Measurements from ENCODE around the gene GSDMA.

The GSDMA gene

DNA sequence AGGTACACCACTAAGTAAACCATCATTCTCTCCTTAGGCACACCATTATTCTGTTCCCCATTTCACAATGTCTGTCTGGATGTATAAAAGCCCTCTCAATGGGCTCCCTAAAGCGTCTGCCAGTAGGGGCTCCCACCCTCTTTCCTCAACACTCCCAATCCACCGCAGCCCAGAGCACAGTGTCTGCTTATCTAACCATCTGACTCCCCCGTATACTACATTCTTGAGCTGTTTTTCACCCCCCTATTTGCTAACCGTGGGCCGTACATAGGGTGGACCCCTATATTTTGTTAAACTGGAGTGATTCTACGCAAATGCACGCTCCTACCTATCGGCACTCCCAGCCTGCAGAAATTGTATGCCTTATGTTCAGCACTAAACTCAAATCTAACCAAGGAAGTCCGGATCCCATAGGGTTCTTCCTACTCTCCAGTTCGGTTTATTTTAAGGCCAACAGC, 17.1 kb downstream of the GSDMA start:
- H3K4me3 ChIP-seq (ENCODE audit: low read depth, low read length) = peak overlapping the region; percentile 92
- TF ChIP-seq, protein P1, sequence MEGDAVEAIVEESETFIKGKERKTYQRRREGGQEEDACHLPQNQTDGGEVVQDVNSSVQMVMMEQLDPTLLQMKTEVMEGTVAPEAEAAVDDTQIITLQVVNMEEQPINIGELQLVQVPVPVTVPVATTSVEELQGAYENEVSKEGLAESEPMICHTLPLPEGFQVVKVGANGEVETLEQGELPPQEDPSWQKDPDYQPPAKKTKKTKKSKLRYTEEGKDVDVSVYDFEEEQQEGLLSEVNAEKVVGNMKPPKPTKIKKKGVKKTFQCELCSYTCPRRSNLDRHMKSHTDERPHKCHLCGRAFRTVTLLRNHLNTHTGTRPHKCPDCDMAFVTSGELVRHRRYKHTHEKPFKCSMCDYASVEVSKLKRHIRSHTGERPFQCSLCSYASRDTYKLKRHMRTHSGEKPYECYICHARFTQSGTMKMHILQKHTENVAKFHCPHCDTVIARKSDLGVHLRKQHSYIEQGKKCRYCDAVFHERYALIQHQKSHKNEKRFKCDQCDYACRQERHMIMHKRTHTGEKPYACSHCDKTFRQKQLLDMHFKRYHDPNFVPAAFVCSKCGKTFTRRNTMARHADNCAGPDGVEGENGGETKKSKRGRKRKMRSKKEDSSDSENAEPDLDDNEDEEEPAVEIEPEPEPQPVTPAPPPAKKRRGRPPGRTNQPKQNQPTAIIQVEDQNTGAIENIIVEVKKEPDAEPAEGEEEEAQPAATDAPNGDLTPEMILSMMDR (IDR thresholded peaks at IDR 0.05; ENCODE audit: control insufficient read depth, extremely low read depth, insufficient read depth) = no peak
- no peak for DNase-seq (ENCODE audit: low read depth)

DNA sequence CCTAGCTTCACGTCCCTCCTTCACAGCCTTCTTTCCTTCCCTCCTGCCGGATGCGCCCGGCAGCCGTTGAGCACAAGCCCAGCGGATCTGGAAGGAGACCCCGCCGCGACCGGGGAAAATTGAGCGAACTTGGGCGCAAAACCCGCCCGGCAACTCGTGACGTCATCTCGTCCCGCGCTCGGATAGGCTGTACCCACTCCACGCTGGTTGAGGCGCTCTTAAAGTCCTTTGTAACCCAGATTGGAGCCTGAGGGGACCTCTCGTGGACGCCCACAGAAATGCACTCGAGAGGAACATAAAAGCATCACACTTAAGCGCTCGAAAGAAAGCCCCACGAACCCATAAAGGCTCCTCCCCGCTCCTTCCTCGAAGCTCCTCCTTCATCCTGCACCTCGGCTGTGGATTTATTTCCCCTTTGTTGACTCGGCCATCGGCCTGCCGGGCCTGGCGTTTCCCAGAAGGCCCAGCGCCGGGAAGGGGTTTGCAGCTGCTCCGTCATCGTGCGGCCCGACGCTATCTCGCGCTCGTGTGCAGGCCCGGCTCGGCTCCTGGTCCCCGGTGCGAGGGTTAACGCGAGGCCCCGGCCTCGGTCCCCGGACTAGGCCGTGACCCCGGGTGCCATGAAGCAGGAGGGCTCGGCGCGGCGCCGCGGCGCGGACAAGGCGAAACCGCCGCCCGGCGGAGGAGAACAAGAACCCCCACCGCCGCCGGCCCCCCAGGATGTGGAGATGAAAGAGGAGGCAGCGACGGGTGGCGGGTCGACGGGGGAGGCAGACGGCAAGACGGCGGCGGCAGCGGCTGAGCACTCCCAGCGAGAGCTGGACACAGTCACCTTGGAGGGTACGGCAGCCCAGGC, 17.8 kb downstream of the GSDMA start, which contains the start of gene PSMD3:
PSMD3 (plus strand) TSS at position 457 of the 856 bp plus-strand sequence; CDS start at position 621, 164 bp downstream.
- TF ChIP-seq, protein P1 (IDR thresholded peaks at IDR 0.05; ENCODE audit: control insufficient read depth, extremely low read depth, insufficient read depth) = peak; percentile 77
- peak within 1 kb of the TSS; percentile 92 for H3K4me3 ChIP-seq (ENCODE audit: low read depth, low read length)
- peak; percentile 99 for DNase-seq (ENCODE audit: low read depth)

DNA sequence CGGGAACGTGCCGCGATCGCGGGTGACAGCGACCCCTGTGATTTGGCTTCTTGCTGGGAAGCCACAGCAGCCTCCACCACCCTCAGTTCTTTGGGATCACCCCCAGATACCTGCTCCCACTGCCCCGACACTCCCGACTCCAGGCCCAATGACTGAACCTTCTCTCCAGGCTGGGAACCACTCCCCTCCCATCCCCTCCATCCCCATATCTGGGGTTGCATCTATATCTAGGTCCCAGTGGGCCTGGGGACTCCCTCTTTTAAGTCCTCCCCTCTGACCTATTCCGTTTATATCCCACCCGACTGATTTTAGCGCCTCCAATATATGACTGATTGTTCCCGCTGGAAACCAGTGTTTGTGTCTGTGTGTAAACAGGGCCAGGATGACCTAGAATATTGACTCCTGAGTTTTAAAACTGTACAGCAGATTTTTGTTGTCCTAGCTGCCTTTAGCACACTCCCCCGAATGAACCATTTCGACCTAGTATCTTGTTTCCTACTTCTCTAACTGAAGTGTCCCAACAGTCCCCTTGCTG, 18.5 kb downstream of the GSDMA start:
- TF ChIP-seq, protein P1 (IDR thresholded peaks at IDR 0.05; ENCODE audit: control insufficient read depth, extremely low read depth, insufficient read depth) = no peak
- DNase-seq (ENCODE audit: low read depth) = no peak

DNA sequence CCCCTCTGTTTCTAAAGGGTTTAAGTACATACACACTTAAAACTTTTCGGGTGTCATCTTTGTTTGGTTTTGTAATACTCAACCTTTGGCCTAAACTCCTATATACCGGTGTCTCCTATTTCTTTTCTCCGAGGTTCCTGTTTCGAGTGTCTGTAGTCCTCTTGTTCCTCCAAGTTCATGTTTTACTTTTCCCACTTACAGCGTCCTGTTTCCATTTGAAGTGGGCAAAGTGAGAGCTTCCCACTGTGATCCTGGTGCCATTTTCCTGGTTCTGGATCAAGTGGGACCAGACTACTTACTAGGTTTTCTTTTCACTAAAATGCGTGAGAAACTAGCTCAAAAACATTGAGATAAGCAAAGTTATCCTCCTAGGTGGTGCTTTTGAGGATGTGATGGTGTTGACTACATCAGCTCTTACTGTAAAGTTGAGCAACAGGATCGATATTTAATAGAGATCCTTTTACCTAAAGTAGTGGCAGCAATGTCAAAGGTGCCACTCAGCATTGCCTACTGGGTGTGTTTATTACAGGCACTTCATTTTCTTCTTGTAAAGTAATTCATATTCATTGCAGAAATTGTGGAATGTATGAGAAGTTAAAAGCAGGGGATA, 19.1 kb downstream of the GSDMA start:
- TF ChIP-seq, protein P1 (IDR thresholded peaks at IDR 0.05; ENCODE audit: control insufficient read depth, extremely low read depth, insufficient read depth) = no peak
- no peak for DNase-seq (ENCODE audit: low read depth)

More for the DNA sequence above, 18.5 kb downstream of the GSDMA start:
- H3K4me3 ChIP-seq (ENCODE audit: low read depth, low read length) = peak overlapping the region; percentile 92

DNA sequence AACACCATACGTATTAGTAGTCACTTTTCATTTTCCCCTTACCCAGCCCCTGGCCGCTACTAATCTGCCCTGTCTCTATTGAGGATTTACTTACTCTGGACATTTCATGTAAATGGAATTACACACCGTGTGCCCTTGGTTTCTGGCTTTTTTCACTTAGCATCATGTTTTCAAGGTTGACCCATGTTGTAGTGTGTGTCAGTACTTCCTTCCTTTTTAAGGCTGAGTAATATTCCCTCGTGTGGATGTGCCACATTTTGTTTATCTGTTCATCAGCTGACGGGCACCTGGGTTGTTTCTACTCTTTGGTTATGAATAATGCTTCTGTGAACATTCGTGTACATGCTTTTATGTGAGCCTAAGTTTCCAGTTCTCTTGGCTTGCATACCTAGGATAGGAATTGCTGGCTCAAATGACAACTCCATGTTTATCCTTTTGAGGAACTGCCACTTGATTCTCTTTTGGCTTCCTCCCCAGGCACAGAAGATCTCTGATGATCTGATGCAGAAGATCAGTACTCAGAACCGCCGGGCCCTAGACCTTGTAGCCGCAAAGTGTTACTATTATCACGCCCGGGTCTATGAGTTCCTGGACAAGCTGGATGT, 25.5 kb downstream of the GSDMA start:
- no peak overlapping the region for H3K4me3 ChIP-seq (ENCODE audit: low read depth, low read length)
- TF ChIP-seq, protein P1 (IDR thresholded peaks at IDR 0.05; ENCODE audit: control insufficient read depth, extremely low read depth, insufficient read depth) = no peak
- no peak for DNase-seq (ENCODE audit: low read depth)

More for the DNA sequence above, 19.1 kb downstream of the GSDMA start:
- peak overlapping the region; percentile 92 for H3K4me3 ChIP-seq (ENCODE audit: low read depth, low read length)

DNA sequence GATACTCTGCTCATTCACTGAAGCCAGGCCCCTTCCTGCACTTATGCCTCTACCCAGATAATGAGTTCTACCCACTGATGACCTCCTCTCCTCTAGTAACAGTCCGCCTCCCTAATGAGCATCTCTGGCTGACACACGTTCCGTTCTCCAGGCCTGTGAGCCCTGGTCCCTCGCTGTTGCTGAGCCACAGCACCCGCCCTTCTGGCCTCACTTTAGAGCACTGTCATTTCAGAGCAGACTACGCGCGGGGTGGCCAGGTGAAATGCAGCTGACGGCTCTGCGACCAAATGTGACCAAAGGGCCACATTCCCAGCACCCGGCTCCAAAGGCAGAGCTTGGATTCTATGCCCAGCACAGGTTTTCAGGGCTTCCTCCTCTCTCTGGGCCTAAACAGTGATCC, 31.6 kb downstream of the GSDMA start:
- TF ChIP-seq, protein P1 (IDR thresholded peaks at IDR 0.05; ENCODE audit: control insufficient read depth, extremely low read depth, insufficient read depth) = no peak

More for the DNA sequence above, 31.6 kb downstream of the GSDMA start:
- no peak overlapping the region for H3K4me3 ChIP-seq (ENCODE audit: low read depth, low read length)
- no peak for DNase-seq (ENCODE audit: low read depth)

Data from LNCaP clone FGC (cell line).